Colonic mucosa (tissue), 4 donors: Measurements from ENCODE around the gene RNF145. TPM values are rescaled to one million over a fixed set of nuclear protein-coding genes. Genes with fewer than 3 reads are reported as not detected.
"Not testable (repeated sequence)": the region's sequence is repeated elsewhere in the genome, so short reads cannot be mapped to it uniquely, and the experiment has no call there.

ENCODE experiments used
- DNase-seq: peaks from one replicate; pipeline ENCODE4 v3.0.0-alpha.2; 2020
- H3K27ac ChIP-seq: fragments of 200-600 bp; one replicate; pipeline ENCODE4 v1.8.0; 2021
- H3K27me3 ChIP-seq: fragments of 200-600 bp; one replicate; pipeline ENCODE4 v1.8.0; 2021
- H3K36me3 ChIP-seq: fragments of 200-600 bp; one replicate; pipeline ENCODE4 v1.8.0; 2021
- H3K4me1 ChIP-seq: fragments of 200-600 bp; one replicate; pipeline ENCODE4 v1.8.0; 2021; ENCODE audit warnings: mild to moderate bottlenecking
- H3K4me3 ChIP-seq: fragments of 200-600 bp; one replicate; pipeline ENCODE4 v1.8.0; 2021
- H3K9ac ChIP-seq, 2 donors: one replicate each; pipeline ENCODE4 v1.7.0; 2013; ENCODE audit warnings: control low read depth in 2 of 2, low read depth in 2 of 2, low read length in 2 of 2
- H3K9me3 ChIP-seq: fragments of 200-600 bp; one replicate; pipeline ENCODE4 v1.8.0; 2021
- intact Hi-C: fragments of 100-400 bp; cut with DNase I; formaldehyde crosslinking; loops from one replicate; pipeline ENCODE4 v1.14.1; 2022
- total RNA-seq, 2 donors: library from RNA; stranded (reverse); fragmentation: NEBNext Ultra II Directional in 1 of 2; extraction: Animal tissue kit (Norgen Biotek cat#: 25700) in 1 of 2; gene quantifications; one replicate each; pipeline ENCODE4 v1.2.1, GENCODE V29; 2021
- TF ChIP-seq, protein P1 (sequence below): fragments of 200-600 bp; IDR thresholded peaks from one replicate; pipeline ENCODE4 v1.8.0; 2022; ENCODE audit warnings: antibody characterized with exemption, mild to moderate bottlenecking
- donor health status: healthy.
- donor health status: DM: no; HTN: no; CAD: no.
- donor health status: DM: no; HTN: no; CAD: no.

The RNF145 gene
- total RNA-seq, 2 donors from 2014 or later = 58.8 to 92.3 TPM

DNA sequence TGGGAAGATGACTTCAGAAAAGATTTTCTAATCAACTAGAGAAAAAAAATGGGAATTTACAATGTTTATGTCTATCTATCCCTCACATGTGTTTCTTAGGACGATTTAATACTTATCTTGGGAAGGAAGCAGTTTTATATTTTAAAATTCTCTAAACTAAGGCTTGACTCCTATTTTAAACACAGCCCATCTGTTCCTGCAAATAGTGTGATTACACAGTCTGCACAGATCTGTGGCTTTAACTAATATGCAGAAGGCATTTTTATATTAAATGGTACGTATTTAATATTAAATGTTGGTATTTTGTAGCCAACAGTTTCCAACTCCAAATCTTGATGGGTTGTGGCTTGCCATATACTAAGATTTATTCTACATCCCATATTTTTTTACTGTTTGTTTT is 56.5 kb downstream of the RNF145 start:
- Histone ChIP-seq H3K4me3 (no peak overlapping the region), H3K27ac (no peak overlapping the region), H3K36me3 (no peaks in the 10 kb centered on the region), H3K9me3 (no peaks in the 10 kb centered on the region), H3K4me1 (no peaks in the 10 kb centered on the region), H3K9ac (no peak overlapping the region), H3K27me3 (no peaks in the 10 kb centered on the region)
- intact Hi-C loops = loop anchor here (10.0 kb wide), 1 partner anchor 842 kb away; no protein-coding TSS in a partner anchor
- no peak for DNase-seq
- TF ChIP-seq, protein P1, sequence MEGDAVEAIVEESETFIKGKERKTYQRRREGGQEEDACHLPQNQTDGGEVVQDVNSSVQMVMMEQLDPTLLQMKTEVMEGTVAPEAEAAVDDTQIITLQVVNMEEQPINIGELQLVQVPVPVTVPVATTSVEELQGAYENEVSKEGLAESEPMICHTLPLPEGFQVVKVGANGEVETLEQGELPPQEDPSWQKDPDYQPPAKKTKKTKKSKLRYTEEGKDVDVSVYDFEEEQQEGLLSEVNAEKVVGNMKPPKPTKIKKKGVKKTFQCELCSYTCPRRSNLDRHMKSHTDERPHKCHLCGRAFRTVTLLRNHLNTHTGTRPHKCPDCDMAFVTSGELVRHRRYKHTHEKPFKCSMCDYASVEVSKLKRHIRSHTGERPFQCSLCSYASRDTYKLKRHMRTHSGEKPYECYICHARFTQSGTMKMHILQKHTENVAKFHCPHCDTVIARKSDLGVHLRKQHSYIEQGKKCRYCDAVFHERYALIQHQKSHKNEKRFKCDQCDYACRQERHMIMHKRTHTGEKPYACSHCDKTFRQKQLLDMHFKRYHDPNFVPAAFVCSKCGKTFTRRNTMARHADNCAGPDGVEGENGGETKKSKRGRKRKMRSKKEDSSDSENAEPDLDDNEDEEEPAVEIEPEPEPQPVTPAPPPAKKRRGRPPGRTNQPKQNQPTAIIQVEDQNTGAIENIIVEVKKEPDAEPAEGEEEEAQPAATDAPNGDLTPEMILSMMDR = no peak

DNA sequence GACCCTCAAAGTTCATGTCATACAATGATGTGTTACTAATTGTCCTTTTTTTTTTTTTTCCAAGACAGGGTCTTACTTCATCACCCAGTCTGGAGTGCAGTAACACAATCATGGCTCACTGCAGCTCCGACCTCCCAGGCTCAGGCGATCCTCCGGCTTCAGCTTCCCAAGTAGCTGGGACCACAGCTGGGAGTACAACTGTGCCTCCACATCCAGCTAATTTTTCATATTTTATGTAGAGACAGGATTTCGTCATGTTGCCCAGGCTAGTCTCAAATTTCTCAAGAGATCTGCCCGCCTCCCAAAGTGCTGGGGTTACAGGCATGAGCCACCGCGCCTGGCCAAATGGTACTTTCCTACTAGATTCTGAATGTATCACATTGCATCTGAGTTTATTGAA is 60.3 kb downstream of the RNF145 start:
- no peak overlapping the region for H3K27ac ChIP-seq
- DNase-seq = no peak
- intact Hi-C loops = no loop called here
- H3K9ac ChIP-seq = no peak overlapping the region
- H3K9me3 ChIP-seq = no peaks in the 10 kb centered on the region
- H3K4me3 ChIP-seq = no peak overlapping the region
- H3K36me3 ChIP-seq = no peaks in the 10 kb centered on the region
- H3K27me3 ChIP-seq = no peaks in the 10 kb centered on the region
- TF ChIP-seq, protein P1 = no peak
- no peaks in the 10 kb centered on the region for H3K4me1 ChIP-seq

DNA sequence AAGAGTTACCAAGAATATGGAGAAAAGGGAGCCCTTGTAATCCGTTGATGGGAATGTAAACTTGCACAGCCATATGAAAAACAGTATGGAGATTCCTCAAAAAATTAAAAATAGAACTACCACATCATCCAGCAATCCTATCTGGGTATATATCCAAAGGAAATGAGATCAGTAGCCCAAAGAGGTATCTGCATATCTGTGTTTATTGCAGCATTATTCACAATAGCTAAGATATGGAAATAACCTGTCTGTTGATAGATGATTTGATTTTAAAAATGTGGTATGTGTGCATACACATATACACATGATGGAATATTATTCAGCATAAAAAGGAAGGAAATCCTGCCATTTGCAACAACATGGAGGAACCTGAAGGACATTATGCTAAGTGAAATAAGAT is 61.4 kb downstream of the RNF145 start:
- Histone ChIP-seq H3K9ac (no peak overlapping the region), H3K4me3 (no peak overlapping the region), H3K4me1 (no peaks in the 10 kb centered on the region), H3K27me3 (no peaks in the 10 kb centered on the region), H3K27ac (no peak overlapping the region), H3K36me3 (no peaks in the 10 kb centered on the region), H3K9me3 (no peaks in the 10 kb centered on the region)
- no peak for DNase-seq
- TF ChIP-seq, protein P1 = no peak
- intact Hi-C loops = no loop called here

DNA sequence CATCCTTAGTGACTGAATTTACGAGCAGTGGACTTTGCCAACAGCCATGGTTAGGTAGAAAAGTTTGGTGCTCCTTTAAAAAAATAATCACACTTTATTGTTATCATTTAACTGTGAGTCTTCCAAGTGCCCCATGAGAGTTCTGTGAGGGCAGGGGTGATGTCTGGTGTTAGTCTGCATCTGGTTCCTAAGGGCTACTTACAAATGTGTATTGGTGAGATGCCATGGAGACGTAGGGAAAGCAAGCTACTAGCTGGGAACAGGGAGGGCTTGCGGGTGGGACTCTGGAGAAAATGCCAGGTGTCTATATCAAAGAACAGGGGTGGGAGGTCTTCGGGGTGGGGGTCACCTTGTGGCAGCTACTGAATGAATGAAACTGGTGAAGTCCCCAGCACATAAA is 62.5 kb downstream of the RNF145 start:
- no peak for DNase-seq
- Histone ChIP-seq H3K4me3 (no peak overlapping the region), H3K27ac (no peak overlapping the region), H3K9ac (no peak overlapping the region), H3K36me3 (no peaks in the 10 kb centered on the region), H3K27me3 (no peaks in the 10 kb centered on the region), H3K9me3 (no peaks in the 10 kb centered on the region), H3K4me1 (no peaks in the 10 kb centered on the region)
- intact Hi-C loops = no loop called here
- TF ChIP-seq, protein P1 = no peak

DNA sequence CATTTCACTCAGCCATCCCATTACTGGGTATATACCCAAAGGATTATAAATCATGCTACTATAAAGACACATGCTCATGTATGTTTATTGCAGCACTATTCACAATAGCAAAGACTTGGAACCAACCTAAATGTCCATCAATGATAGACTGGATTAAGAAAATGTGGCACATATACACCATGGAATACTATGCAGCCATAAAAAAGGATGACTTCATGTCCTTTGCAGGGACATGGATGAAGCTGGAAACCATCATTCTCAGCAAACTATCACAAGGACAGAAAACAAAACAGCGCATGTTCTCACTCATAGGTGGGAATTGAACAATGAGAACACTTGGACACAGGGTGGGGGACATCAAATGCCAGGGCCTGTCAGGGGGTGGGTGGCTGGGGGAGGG is 64.2 kb downstream of the RNF145 start:
- intact Hi-C loops, H3K27ac ChIP-seq: not testable (repeated sequence)

DNA sequence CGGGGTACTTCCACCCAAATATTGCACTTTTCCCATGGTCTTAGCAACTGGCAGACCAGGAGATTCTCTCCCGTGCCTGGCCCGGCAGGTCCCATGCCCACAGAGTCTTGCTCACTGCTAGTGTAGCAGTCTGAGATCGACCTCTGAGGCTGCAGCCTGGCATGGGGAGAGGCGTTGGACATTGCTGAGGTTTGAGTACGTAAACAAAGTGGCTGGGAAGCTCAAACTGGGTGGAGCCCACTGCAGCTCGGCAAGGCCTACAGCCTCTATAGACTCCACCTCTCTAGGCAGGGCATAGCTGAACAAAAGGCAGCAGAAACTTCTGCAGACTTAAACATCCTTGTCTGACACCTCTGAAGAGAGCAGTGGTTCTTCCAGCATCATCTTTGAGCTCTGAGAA is 69.6 kb downstream of the RNF145 start:
- Histone ChIP-seq H3K9ac (no peak overlapping the region), H3K4me3 (no peak overlapping the region), H3K27me3 (no peaks in the 10 kb centered on the region), H3K4me1 (no peaks in the 10 kb centered on the region), H3K27ac (no peak overlapping the region), H3K9me3 (no peaks in the 10 kb centered on the region), H3K36me3 (no peaks in the 10 kb centered on the region)
- no peak for DNase-seq
- intact Hi-C loops = no loop called here
- TF ChIP-seq, protein P1 = no peak

More for the DNA sequence above, 64.2 kb downstream of the RNF145 start:
- H3K4me1 ChIP-seq, H3K4me3 ChIP-seq, DNase-seq, H3K9me3 ChIP-seq, H3K36me3 ChIP-seq, H3K9ac ChIP-seq, H3K27me3 ChIP-seq: not testable (repeated sequence)
